NCI-H2171 treated with DMSO at 0.1 percent for 48 hours (cell line): ENCODE results near the gene TIGD3.

Experiments used
- DNase-seq: peaks from one replicate; lab custom pipeline; 2025; lab: John Stamatoyannopoulos, UW

TIGD3 gene, protein sequence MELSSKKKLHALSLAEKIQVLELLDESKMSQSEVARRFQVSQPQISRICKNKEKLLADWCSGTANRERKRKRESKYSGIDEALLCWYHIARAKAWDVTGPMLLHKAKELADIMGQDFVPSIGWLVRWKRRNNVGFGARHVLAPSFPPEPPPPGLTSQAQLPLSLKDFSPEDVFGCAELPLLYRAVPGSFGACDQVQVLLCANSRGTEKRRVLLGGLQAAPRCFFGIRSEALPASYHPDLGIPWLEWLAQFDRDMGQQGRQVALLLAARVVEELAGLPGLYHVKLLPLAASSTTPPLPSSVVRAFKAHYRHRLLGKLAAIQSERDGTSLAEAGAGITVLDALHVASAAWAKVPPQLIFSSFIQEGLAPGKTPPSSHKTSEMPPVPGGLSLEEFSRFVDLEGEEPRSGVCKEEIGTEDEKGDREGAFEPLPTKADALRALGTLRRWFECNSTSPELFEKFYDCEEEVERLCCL

DNA sequence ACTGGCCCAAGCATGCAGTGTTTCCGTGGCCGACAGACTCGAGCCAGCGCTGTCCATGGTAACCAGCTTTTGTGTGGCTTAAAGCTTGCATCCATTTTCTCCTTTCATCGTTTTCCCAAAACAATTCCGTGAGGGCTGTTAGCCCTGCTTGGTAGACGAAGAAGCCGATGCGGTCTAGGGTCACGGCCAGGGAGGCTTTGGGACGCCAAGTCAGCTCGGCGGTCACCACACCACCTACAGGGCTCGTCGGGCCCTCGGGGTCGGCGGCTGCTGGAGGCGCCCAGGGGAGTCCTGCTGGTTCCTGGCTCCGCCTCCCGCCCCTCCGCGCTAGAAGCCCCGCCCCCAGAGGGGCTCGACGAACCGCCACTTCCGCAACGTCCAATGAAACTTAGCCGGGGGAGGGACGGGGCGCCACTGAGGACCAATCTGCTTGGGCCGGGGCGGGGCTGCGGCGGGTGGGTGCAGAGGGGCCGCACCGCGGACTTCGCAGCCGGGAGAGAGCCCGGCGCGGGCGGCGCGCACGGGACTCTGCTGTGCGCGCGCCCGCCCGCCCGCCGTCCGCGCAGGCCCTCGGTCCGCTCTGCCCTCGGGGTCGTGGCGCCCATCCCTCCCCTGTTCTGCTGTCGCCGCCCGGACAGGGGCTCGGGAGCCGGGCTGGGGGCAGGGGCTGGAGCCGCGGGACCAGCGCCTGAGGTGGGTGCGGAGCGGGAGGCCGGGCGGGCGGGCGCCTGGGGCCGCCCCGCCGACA, at the start of gene TIGD3:
TIGD3 (plus strand) TSS at position 487 of the 748 bp plus-strand sequence. CDS start 1,058 bp downstream, outside the sequence.
- peak; percentile 93 for DNase-seq

GRCh38 chr11:65305501-65306268, 48.9 kb upstream of the TIGD3 start:
- DNase-seq, result peak; percentile 79

- no peak for DNase-seq
These were observed 47.0 kb upstream of the TIGD3 start for GRCh38 chr11:65307298-65308229.

- no peak for DNase-seq
These were observed 46.2 kb upstream of the TIGD3 start for GRCh38 chr11:65308281-65308891.

DNA sequence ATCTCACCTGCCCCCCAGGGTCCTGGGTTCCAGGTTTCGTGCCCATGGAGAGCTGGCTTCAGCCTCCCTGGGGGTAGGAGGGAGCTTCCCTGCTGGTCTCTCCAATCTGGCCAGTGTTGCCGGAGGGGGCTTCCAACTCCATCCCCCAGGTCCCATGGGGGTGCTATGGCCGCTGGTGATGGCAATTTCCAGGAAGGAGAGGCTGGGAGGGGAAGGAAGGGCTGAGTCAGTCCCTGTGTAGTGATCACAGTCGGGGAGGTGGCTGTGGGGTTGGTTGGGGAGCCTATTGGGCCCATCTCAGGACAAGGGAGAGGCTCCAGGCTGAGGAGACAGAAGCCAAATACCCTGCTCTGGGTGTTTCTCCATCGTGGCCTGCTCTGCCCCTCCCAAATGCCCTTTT, 45.5 kb upstream of the TIGD3 start:
- DNase-seq, result no peak

DNA sequence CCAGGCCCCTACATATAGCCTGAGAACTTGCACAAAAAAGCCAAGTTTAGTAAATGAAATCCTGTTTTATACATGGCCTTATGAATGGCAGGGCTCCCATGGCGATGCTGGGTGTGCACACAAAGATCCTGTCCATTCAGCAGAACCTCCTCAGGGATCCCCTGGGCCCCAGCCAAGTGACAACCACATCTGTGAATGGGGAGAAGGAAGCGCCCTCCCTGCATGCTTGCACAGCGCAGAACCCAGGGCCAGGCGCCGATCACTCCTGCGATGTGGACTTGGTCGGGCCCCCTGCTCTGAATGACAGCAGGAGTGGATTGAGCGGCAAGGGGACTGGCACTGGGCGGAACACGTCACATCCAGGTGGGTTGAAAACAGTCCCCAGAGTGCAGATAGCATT, 44.3 kb upstream of the TIGD3 start:
- peak; percentile 38 for DNase-seq

DNA sequence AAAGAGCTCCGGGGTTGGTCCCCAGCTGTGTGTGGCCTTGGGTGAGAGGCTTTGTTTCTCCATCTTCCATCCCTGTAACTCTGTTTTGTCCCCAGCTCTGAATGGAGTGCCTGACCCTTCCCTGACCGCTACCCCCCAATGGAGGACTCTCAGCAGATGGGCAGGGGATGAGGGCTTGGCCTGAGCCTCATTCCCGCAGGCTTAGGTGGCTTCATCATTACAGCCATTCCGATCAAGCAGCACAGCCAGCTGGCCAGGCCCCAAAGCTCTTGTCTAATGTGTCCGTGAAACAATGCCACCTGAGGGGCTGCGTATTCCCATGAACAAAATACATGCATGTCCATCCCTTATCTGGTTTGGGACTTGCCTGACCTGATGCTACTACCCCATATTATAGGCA, 43.8 kb upstream of the TIGD3 start:
- no peak for DNase-seq

GRCh38 chr11:65311170-65311678, 43.3 kb upstream of the TIGD3 start:
- no peak for DNase-seq

GRCh38 chr11:65314501-65315203, 39.9 kb upstream of the TIGD3 start, which contains the start of gene CDC42EP2:
Gene CDC42EP2, plus strand, starts transcription at chr11:65314866. Its CDS starts 6,033 bp downstream, at chr11:65320899.
- peak; percentile 65 for DNase-seq

- DNase-seq, result peak; percentile 85
These were observed 39.2 kb upstream of the TIGD3 start for GRCh38 chr11:65315204-65315865.

DNA sequence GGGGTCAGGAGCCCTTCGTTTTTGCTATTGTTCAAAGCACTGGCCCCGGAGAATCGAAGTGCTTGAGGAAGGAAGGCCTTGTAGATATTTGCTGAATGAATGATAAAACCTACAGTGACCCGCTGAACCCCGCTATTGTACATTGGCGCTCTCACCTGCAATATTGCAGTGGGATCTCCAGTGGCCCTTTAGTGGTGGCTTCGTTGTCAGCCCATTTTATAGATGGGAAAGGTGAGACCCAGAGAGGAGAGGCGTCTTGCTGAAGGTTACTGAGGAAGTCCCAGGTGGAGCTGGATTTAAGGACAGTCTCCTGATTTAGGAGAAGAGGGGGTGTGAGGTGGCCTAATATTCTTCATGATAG, 38.7 kb upstream of the TIGD3 start:
- no peak for DNase-seq

- no peak for DNase-seq
These were observed 38.1 kb upstream of the TIGD3 start for GRCh38 chr11:65316227-65317024.

- DNase-seq, result no peak
These were observed 37.3 kb upstream of the TIGD3 start for GRCh38 chr11:65317025-65317786.

DNA sequence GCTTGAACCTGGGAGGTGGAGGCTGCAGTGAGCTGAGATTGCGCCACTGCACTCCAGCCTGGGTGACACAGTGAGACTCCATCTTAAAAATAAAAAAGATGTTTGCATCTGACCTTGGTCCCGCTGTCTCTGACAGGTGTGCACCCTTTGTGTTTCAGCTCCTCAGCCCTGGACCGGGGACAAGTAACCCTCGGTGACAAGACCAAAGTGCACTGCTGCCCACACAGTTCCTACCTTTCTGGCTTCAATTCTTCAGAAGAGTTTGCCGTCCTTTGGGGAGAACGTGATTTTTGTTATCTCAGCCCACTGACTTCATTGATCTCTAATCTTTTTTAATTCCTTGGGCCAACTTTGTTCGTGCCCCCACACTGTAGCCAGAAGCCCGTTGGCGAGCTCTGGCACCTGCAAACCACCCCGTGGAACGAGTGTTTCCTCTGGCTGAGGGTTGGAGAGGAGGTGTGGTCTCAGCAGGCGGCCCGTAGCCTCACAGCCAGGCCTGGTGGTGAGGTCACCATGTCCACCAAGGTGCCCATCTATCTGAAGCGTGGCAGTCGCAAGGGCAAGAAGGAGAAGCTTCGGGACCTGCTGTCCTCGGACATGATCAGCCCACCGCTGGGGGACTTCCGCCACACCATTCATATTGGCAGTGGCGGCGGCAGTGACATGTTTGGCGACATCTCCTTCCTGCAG, 34.0 kb upstream of the TIGD3 start:
- no peak for DNase-seq

- no peak for DNase-seq
These were observed 33.5 kb upstream of the TIGD3 start for GRCh38 chr11:65321076-65321475.

- DNase-seq, result no peak
These were observed 32.6 kb upstream of the TIGD3 start for GRCh38 chr11:65321828-65322485.

GRCh38 chr11:65323813-65324212, 30.7 kb upstream of the TIGD3 start:
- DNase-seq, result no peak
